Neural crest cell (in vitro differentiated cells): ENCODE measurements around the gene MTMR12. TPM values are rescaled to one million over a fixed set of nuclear protein-coding genes. Genes with fewer than 3 reads are reported as not detected.
"Not testable (repeated sequence)": the region's sequence is repeated elsewhere in the genome, so short reads cannot be mapped to it uniquely, and the experiment has no call there.

Source experiments
- DNase-seq: peaks from one replicate; pipeline ENCODE4 v3.0.0; 2021; ENCODE audit warnings: low read depth, mixed read lengths, low spot score
- H3K27ac Mint-ChIP-seq: one replicate; pipeline ENCODE4 v1.8.0; 2021; ENCODE audit warnings: mild to moderate bottlenecking, mixed read lengths; ENCODE audit not compliant: unreplicated experiment
- H3K27me3 Mint-ChIP-seq: 2 replicates; pipeline ENCODE4 v1.8.0; 2021; ENCODE audit warnings: low read depth, mild to moderate bottlenecking, mixed read lengths
- H3K36me3 Mint-ChIP-seq: 2 replicates; pipeline ENCODE4 v1.8.0; 2021; ENCODE audit warnings: low read depth, mild to moderate bottlenecking, mixed read lengths
- H3K4me1 Mint-ChIP-seq: 2 replicates; pipeline ENCODE4 v1.8.0; 2021; ENCODE audit warnings: mixed read lengths
- H3K4me3 Mint-ChIP-seq: one replicate; pipeline ENCODE4 v1.8.0; 2021; ENCODE audit warnings: mild to moderate bottlenecking, mixed read lengths
- H3K9me3 Mint-ChIP-seq: 2 replicates; pipeline ENCODE4 v1.8.0; 2021; ENCODE audit warnings: mixed read lengths
- total RNA-seq: library from RNA; stranded (reverse); gene quantifications from 2 replicates; pipeline ENCODE4 v1.2.1, GENCODE V29; 2021
- TF ChIP-seq, protein P1 (sequence below): fragments of 200-600 bp; sonication (generic); conservative IDR thresholded peaks from 2 replicates; pipeline ENCODE4 v1.5.0; 2021; ENCODE audit warnings: antibody characterized with exemption, mild to moderate bottlenecking

Gene MTMR12
- total RNA-seq, 1 donor from 2014 or later: 28.1 TPM

DNA sequence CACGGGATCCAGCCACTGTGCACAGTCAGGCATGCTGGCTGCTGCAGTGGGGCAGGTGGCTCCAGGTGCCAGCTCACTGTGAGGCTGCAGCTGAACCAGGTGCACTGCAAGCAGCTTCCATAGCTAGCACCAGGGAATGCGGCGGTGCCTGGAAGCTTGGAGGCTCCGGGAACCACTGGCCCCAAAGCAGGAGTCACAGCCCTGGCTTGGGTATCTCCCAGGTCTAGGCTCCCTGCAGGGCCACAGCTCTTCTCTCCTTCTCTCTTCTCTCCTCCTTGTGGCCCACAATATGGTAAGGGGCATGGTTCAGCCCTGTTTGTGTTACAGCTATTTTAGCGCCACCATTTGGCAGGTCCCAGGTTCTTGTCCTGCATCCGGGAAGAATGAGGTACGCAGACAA is 6.7 kb upstream of the MTMR12 start:
- H3K27ac Mint-ChIP-seq: no peak overlapping the region

DNA sequence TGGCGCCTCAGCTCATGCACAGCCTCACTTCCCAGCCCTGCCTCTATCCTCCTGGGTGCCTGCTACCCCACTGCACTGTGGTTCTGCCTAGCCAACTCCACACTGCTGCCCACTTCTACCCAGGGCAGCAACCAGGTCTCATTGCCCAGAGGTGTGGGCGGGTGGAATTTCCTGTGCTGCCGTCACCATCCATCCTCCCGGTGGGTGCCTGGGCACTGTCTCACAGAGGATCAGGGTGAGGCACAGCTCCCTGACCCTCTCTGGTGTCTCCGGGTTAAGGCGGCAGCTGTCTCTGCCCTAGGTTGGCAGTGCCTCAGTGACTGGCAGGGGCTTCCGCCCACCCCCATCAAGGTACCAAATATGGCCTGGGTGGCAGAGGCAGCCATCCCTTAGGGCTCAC is 4.3 kb upstream of the MTMR12 start:
- TF ChIP-seq, protein P1, sequence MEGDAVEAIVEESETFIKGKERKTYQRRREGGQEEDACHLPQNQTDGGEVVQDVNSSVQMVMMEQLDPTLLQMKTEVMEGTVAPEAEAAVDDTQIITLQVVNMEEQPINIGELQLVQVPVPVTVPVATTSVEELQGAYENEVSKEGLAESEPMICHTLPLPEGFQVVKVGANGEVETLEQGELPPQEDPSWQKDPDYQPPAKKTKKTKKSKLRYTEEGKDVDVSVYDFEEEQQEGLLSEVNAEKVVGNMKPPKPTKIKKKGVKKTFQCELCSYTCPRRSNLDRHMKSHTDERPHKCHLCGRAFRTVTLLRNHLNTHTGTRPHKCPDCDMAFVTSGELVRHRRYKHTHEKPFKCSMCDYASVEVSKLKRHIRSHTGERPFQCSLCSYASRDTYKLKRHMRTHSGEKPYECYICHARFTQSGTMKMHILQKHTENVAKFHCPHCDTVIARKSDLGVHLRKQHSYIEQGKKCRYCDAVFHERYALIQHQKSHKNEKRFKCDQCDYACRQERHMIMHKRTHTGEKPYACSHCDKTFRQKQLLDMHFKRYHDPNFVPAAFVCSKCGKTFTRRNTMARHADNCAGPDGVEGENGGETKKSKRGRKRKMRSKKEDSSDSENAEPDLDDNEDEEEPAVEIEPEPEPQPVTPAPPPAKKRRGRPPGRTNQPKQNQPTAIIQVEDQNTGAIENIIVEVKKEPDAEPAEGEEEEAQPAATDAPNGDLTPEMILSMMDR: no peak
- Mint-ChIP-seq H3K9me3 (peaks cover 5% of the 10 kb centered on the region), H3K27me3 (peaks cover 3% of the 10 kb centered on the region), H3K4me1 (peaks cover 4% of the 10 kb centered on the region), H3K4me3 (no peak overlapping the region), H3K36me3 (no peaks in the 10 kb centered on the region), H3K27ac (no peak overlapping the region)
- DNase-seq: no peak

More for the DNA sequence above, 6.7 kb upstream of the MTMR12 start:
- H3K9me3 Mint-ChIP-seq: peaks cover 5% of the 10 kb centered on the region
- DNase-seq: no peak
- no peaks in the 10 kb centered on the region for H3K4me1 Mint-ChIP-seq
- H3K4me3 Mint-ChIP-seq: no peak overlapping the region
- no peaks in the 10 kb centered on the region for H3K36me3 Mint-ChIP-seq
- TF ChIP-seq, protein P1: no peak
- peaks cover 3% of the 10 kb centered on the region for H3K27me3 Mint-ChIP-seq

- DNase-seq: no peak
- peak overlapping the region; percentile 74 for H3K4me3 Mint-ChIP-seq
- peaks cover 17% of the 10 kb centered on the region for H3K4me1 Mint-ChIP-seq
- no peaks in the 10 kb centered on the region for H3K36me3 Mint-ChIP-seq
- H3K27me3 Mint-ChIP-seq: peaks cover 3% of the 10 kb centered on the region
- H3K9me3 Mint-ChIP-seq: no peaks in the 10 kb centered on the region
- H3K27ac Mint-ChIP-seq: no peak overlapping the region
- TF ChIP-seq, protein P1: no peak
Observed at GRCh38 chr5:32315221-32316014, 2.7 kb upstream of the MTMR12 start.

DNA sequence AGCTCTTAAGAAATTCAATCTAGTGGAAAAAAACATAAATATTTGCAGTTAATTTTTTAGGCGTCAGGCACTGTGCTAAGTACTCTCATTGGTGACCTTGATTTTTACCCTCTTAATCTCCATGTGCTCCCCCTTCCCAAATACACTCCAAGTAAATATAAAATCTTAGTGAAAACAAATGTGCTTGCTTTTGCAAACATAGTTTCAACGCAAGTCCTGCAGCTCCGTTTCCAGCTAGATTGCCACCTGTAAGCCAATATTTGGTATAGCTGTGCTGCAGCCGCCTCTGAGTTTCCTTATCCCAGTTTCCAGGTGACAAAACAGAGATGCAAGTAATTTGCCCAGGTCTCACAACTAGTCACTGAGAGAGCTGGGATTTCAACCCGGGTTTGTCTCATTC is 1.9 kb upstream of the MTMR12 start:
- peak overlapping the region; percentile 79 for H3K4me3 Mint-ChIP-seq
- H3K27me3 Mint-ChIP-seq: peaks cover 3% of the 10 kb centered on the region
- peaks cover 21% of the 10 kb centered on the region for H3K4me1 Mint-ChIP-seq
- H3K36me3 Mint-ChIP-seq: no peaks in the 10 kb centered on the region
- no peaks in the 10 kb centered on the region for H3K9me3 Mint-ChIP-seq
- no peak overlapping the region for H3K27ac Mint-ChIP-seq
- TF ChIP-seq, protein P1: no peak
- DNase-seq: no peak

DNA sequence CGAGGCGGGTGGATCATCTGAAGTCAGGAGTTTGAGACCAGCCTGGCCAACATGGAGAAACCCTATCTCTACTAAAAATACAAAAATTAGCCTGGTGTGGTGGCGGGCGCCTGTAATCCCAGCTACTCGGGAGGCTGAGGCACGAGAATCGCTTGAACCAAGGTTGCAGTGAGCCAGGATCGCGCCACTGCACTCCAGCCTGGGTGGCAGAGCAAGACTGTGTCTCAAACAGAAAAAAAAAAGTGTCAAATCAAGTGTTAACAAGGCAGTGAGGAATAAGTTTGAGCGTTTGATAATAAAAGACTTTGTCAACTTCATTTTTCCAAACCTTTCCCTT is 1.4 kb upstream of the MTMR12 start:
- not testable (repeated sequence) for H3K36me3 Mint-ChIP-seq, DNase-seq, H3K9me3 Mint-ChIP-seq, H3K27ac Mint-ChIP-seq, H3K27me3 Mint-ChIP-seq
- Mint-ChIP-seq H3K4me3 (peak overlapping the region; percentile 79), H3K4me1 (peaks cover 24% of the 10 kb centered on the region)

DNA sequence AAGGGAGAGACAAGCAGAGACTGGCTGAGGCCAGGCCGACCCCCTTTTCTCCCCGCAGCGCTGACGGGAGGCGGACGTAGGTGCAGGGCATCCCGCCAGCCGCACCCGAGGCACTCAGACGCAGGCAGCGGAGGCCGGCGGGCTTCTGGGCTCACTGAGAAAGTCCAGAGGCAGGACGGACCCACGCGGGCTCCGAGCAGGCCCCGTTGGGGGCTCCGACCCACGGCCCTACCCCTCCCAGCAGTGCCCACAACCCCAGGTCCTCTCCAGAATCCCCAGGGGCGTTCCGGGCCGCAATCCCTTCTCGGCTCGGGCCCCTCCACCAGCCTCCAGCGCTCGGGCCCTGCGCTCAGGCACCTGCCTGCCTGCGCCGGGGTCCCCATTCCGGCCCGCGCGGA is 543 bp downstream of the MTMR12 start:
- peak; percentile 41 for DNase-seq
- H3K27me3 Mint-ChIP-seq: peaks cover 3% of the 10 kb centered on the region
- peaks cover 24% of the 10 kb centered on the region for H3K4me1 Mint-ChIP-seq
- peak overlapping the region; percentile 73 for H3K27ac Mint-ChIP-seq
- no peaks in the 10 kb centered on the region for H3K9me3 Mint-ChIP-seq
- H3K36me3 Mint-ChIP-seq: no peaks in the 10 kb centered on the region
- H3K4me3 Mint-ChIP-seq: peak overlapping the region; percentile 91
- TF ChIP-seq, protein P1: no peak
